ENCODE data around the gene PHF11.

DNA sequence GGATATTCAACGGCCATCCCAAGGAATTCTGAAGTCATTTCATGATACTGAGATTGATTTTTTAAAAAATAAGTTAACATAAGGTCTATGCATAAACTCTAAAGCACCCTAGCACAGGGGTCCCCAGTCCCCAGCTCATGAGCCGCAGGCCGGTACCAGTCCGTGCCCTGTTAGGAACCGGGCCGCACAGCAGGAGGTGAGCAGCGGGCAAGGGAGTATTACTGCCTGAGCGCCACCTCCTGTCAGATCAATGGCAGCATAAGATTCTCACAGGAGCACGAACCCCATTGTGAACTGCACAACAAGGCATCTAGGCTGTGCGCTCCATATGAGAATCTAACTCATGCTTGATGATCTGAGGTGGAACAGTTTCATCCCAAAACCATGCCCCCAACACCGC lies 58.6 kb downstream of the PHF11 start:
- TF ChIP-seq, protein P1, sequence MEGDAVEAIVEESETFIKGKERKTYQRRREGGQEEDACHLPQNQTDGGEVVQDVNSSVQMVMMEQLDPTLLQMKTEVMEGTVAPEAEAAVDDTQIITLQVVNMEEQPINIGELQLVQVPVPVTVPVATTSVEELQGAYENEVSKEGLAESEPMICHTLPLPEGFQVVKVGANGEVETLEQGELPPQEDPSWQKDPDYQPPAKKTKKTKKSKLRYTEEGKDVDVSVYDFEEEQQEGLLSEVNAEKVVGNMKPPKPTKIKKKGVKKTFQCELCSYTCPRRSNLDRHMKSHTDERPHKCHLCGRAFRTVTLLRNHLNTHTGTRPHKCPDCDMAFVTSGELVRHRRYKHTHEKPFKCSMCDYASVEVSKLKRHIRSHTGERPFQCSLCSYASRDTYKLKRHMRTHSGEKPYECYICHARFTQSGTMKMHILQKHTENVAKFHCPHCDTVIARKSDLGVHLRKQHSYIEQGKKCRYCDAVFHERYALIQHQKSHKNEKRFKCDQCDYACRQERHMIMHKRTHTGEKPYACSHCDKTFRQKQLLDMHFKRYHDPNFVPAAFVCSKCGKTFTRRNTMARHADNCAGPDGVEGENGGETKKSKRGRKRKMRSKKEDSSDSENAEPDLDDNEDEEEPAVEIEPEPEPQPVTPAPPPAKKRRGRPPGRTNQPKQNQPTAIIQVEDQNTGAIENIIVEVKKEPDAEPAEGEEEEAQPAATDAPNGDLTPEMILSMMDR (IDR thresholded peaks at IDR 0.05; ENCODE audit: borderline replicate concordance, extremely low read depth, low read length, poor library complexity, severe bottlenecking): no peak
- no peak for TF ChIP-seq EZH2 (IDR thresholded peaks at IDR 0.05; ENCODE audit: borderline replicate concordance, low read depth, low read length, severe bottlenecking)

All from DND-41 (cell line).